H9 (cell line): ENCODE measurements around the gene PFDN4. TPM values are rescaled to one million over a fixed set of nuclear protein-coding genes. Genes with fewer than 3 reads are reported as not detected.

ENCODE experiments used
- DNase-seq: peaks from one replicate; pipeline ENCODE4 v3.0.0-alpha.2; 2017
- H2AFZ ChIP-seq: one replicate; pipeline ENCODE4 v1.6.1; 2013; ENCODE audit warnings: mild to moderate bottlenecking, low read length, control low read depth, moderate library complexity
- H2AK5ac ChIP-seq: 2 replicates; pipeline ENCODE4 v1.6.1; 2013; ENCODE audit warnings: low read length, control low read depth, mixed read lengths; ENCODE audit not compliant: insufficient read length
- H2BK120ac ChIP-seq: one replicate; pipeline ENCODE4 v1.6.1; 2013; ENCODE audit warnings: low read depth, mild to moderate bottlenecking, low read length, control low read depth, inconsistent platforms; ENCODE audit not compliant: poor library complexity, severe bottlenecking
- H2BK12ac ChIP-seq: 2 replicates; pipeline ENCODE4 v1.6.1; 2013; ENCODE audit warnings: low read length, control low read depth, mixed read lengths, low read depth; ENCODE audit not compliant: insufficient read length
- H2BK15ac ChIP-seq: 2 replicates; pipeline ENCODE4 v1.6.1; 2013; ENCODE audit warnings: low read depth, low read length, control low read depth
- H2BK20ac ChIP-seq: one replicate; pipeline ENCODE4 v1.6.1; 2013; ENCODE audit warnings: low read depth, mild to moderate bottlenecking, low read length, control low read depth, inconsistent platforms; ENCODE audit not compliant: poor library complexity, severe bottlenecking
- H2BK5ac ChIP-seq: 2 replicates; pipeline ENCODE4 v1.6.1; 2013; ENCODE audit warnings: low read length, control low read depth, mixed read lengths; ENCODE audit not compliant: insufficient read length
- H3K14ac ChIP-seq: 2 replicates; pipeline ENCODE4 v1.6.1; 2013; ENCODE audit warnings: low read length, control low read depth; ENCODE audit not compliant: insufficient read depth
- H3K18ac ChIP-seq: 2 replicates; pipeline ENCODE4 v1.6.1; 2013; ENCODE audit warnings: low read depth, mild to moderate bottlenecking, mixed read lengths, low read length, control low read depth; ENCODE audit not compliant: insufficient read length
- H3K23ac ChIP-seq: 2 replicates; pipeline ENCODE4 v1.6.1; 2013; ENCODE audit warnings: low read length, control low read depth, mixed read lengths, low read depth; ENCODE audit not compliant: insufficient read length
- H3K23me2 ChIP-seq: 2 replicates; pipeline ENCODE4 v1.6.1; 2013; ENCODE audit warnings: low read depth, mild to moderate bottlenecking, mixed read lengths, low read length, control low read depth; ENCODE audit not compliant: insufficient read length, poor library complexity, severe bottlenecking
- H3K27ac ChIP-seq: 2 replicates; pipeline ENCODE4 v1.5.1; 2013; ENCODE audit warnings: low read length, control low read depth, mixed read lengths, low read depth; ENCODE audit not compliant: insufficient read length
- H3K27me3 ChIP-seq: 2 replicates; pipeline ENCODE4 v1.6.1; 2013; ENCODE audit warnings: low read length, control low read depth, inconsistent platforms; ENCODE audit not compliant: insufficient read depth
- H3K4ac ChIP-seq: 2 replicates; pipeline ENCODE4 v1.6.1; 2013; ENCODE audit warnings: low read depth, mild to moderate bottlenecking, control low read depth, inconsistent platforms, low read length, moderate library complexity
- H3K4me1 ChIP-seq: 2 replicates; pipeline ENCODE4 v1.6.1; 2013; ENCODE audit warnings: low read length, control low read depth, inconsistent platforms; ENCODE audit not compliant: insufficient read depth
- H3K4me2 ChIP-seq: 2 replicates; pipeline ENCODE4 v1.6.1; 2013; ENCODE audit warnings: low read length, control low read depth, mixed read lengths; ENCODE audit not compliant: insufficient read length, insufficient read depth
- H3K56ac ChIP-seq: 2 replicates; pipeline ENCODE4 v1.6.1; 2013; ENCODE audit warnings: low read depth, mild to moderate bottlenecking, mixed read lengths, low read length, control low read depth; ENCODE audit not compliant: insufficient read length
- H3K79me1 ChIP-seq: 2 replicates; pipeline ENCODE4 v1.6.1; 2013; ENCODE audit warnings: low read depth, mild to moderate bottlenecking, moderate library complexity, low read length, control low read depth, inconsistent platforms; ENCODE audit not compliant: insufficient read depth, poor library complexity, severe bottlenecking
- H3K79me2 ChIP-seq: 2 replicates; pipeline ENCODE4 v1.6.1; 2013; ENCODE audit warnings: low read length, control low read depth, inconsistent platforms; ENCODE audit not compliant: insufficient read depth
- H3K9ac ChIP-seq: 2 replicates; pipeline ENCODE4 v1.6.1; 2013; ENCODE audit warnings: low read length, control low read depth, mixed read lengths; ENCODE audit not compliant: insufficient read length; ENCODE audit errors: extremely low read depth
- H3K9me3 ChIP-seq: one replicate; pipeline ENCODE4 v1.6.1; 2013; ENCODE audit warnings: low read depth, low read length, inconsistent platforms; ENCODE audit not compliant: control insufficient read depth
- H3T11ph ChIP-seq: one replicate; pipeline ENCODE4 v1.6.1; 2013; ENCODE audit warnings: mild to moderate bottlenecking, low read length, control low read depth, inconsistent platforms
- H4K20me1 ChIP-seq: one replicate; pipeline ENCODE4 v1.6.1; 2013; ENCODE audit not compliant: control insufficient read depth, insufficient read length, insufficient read depth
- H4K5ac ChIP-seq: 2 replicates; pipeline ENCODE4 v1.6.1; 2013; ENCODE audit warnings: low read depth, mild to moderate bottlenecking, mixed read lengths, low read length, control low read depth; ENCODE audit not compliant: insufficient read length
- H4K8ac ChIP-seq: replicated peaks from 2 replicates; pipeline ENCODE4 v1.6.1; 2013; ENCODE audit warnings: low read length, control low read depth, mixed read lengths, low read depth; ENCODE audit not compliant: insufficient read length
- H4K91ac ChIP-seq: 2 replicates; pipeline ENCODE4 v1.6.1; 2013; ENCODE audit warnings: low read depth, mild to moderate bottlenecking, moderate library complexity, mixed read lengths, low read length, control low read depth; ENCODE audit not compliant: insufficient read length
- H3K27ac Mint-ChIP-seq, 3 experiments: 2 replicates in 2 of 3; 3 replicates in 1 of 3; pipeline ENCODE4 v1.8.0; 2020 to 2021; ENCODE audit warnings: mixed read lengths in 3 of 3, mild to moderate bottlenecking in 1 of 3, moderate library complexity in 1 of 3
- H3K27me3 Mint-ChIP-seq: 2 replicates; pipeline ENCODE4 v1.8.0; 2021; ENCODE audit warnings: low read depth, mild to moderate bottlenecking, moderate library complexity, mixed read lengths
- H3K36me3 Mint-ChIP-seq, 3 experiments: 2 replicates in 2 of 3; 3 replicates in 1 of 3; pipeline ENCODE4 v1.8.0; 2020 to 2021; ENCODE audit warnings: low read depth in 3 of 3, mixed read lengths in 3 of 3; ENCODE audit not compliant: insufficient read depth in 1 of 3
- H3K4me1 Mint-ChIP-seq, 2 experiments: 2 replicates each; pipeline ENCODE4 v1.8.0; 2020; ENCODE audit warnings: mixed read lengths in 2 of 2
- H3K4me3 Mint-ChIP-seq, 2 experiments: 2 replicates in 1 of 2; 3 replicates in 1 of 2; pipeline ENCODE4 v1.8.0; 2020 to 2021; ENCODE audit warnings: mild to moderate bottlenecking in 2 of 2, mixed read lengths in 2 of 2, moderate library complexity in 1 of 2
- H3K9me3 Mint-ChIP-seq, 2 experiments: 2 replicates in 1 of 2; 3 replicates in 1 of 2; pipeline ENCODE4 v1.8.0; 2020; ENCODE audit warnings: mild to moderate bottlenecking in 2 of 2, mixed read lengths in 2 of 2, moderate library complexity in 1 of 2
- CTCF ChIP-seq: fragments of 200-600 bp; sonication (generic); conservative IDR thresholded peaks from 3 replicates; pipeline ENCODE4 v1.8.0; 2021; ENCODE audit warnings: antibody characterized with exemption, mild to moderate bottlenecking
- WGBS: extraction: QIAGEN DNeasy Blood & Tissue Kit; methylation state at CpG from one replicate; pipeline ENCODE4 v1.1.7; 2013; ENCODE audit warnings: missing lambda C conversion rate, low lambda C conversion rate, mixed read lengths; ENCODE audit not compliant: insufficient read length; ENCODE audit errors: extremely low coverage; 5-methylcytosine and 5-hydroxymethylcytosine counted together
- total RNA-seq: library from RNA; stranded (reverse); gene quantifications from 2 replicates; pipeline ENCODE4 v1.2.1, GENCODE V29; 2021

The PFDN4 gene
- total RNA-seq, 1 experiment from 2014 or later: 73.6 TPM

DNA sequence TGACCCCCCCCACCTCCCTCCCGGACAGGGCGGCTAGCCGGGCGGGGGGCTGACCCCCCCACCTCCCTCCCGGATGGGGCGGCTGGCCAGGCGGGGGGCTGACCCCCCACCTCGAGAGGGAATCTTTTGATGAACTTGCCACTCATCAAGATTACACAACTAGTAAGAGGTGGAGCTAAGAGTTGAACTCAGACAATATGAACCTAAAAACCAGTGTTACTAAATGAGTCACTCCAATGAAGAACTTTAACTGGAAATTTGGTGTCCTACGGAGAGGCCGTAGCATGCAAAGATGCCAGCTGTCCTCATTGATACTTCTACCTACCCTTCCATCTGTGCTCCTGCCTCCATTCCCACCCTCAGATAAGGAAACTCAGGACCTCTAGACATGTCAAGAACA is 42.8 kb downstream of the PFDN4 start:
- no peaks in the 10 kb centered on the region for H3K27me3 Mint-ChIP-seq
- TF ChIP-seq CTCF: no peak
- Histone ChIP-seq H3K27me3 (no peaks in the 10 kb centered on the region), H2AFZ (no peak overlapping the region), H4K91ac (no peak overlapping the region), H3K4me2 (no peak overlapping the region), H2AK5ac (no peak overlapping the region), H2BK20ac (no peak overlapping the region), H3K79me2 (no peaks in the 10 kb centered on the region), H3K27ac (no peak overlapping the region), H3K56ac (no peak overlapping the region), H3K4ac (no peak overlapping the region), H4K5ac (no peak overlapping the region), H4K8ac (no peak overlapping the region), H3T11ph (no peak overlapping the region), H3K9ac (no peak overlapping the region), H2BK12ac (no peak overlapping the region), H2BK120ac (no peak overlapping the region), H4K20me1 (no peaks in the 10 kb centered on the region), H3K9me3 (no peaks in the 10 kb centered on the region), H3K4me1 (no peaks in the 10 kb centered on the region), H3K79me1 (no peaks in the 10 kb centered on the region), H3K23me2 (no peaks in the 10 kb centered on the region), H3K23ac (no peak overlapping the region), H2BK15ac (no peak overlapping the region), H3K18ac (no peak overlapping the region), H2BK5ac (no peak overlapping the region), H3K14ac (no peak overlapping the region)
- WGBS: no CpG with 5 or more reads among the region's 10 CpGs
- H3K36me3 Mint-ChIP-seq: peaks cover 2 to 20% (median 5%) of the 10 kb centered on the region in 3 experiments; a peak in 3 of 7 replicates
- no peak overlapping the region for H3K27ac Mint-ChIP-seq
- no peak overlapping the region for H3K4me3 Mint-ChIP-seq
- peaks cover 0 to 3% of the 10 kb centered on the region in 2 experiments; a peak in 2 of 4 replicates for H3K4me1 Mint-ChIP-seq
- no peak for DNase-seq
- peaks cover 17 to 18% of the 10 kb centered on the region in 2 experiments for H3K9me3 Mint-ChIP-seq
